Astrocyte of the cerebellum (primary cell): Measurements from ENCODE around the gene EMX2.
"Not testable (repeated sequence)": the region's sequence is repeated elsewhere in the genome, so short reads cannot be mapped to it uniquely, and the experiment has no call there.

Experiments
- DNase-seq: peaks from one replicate; pipeline ENCODE4 v3.0.0-alpha.2; 2011; ENCODE audit warnings: low read depth
- H3K4me3 ChIP-seq: 2 replicates; pipeline ENCODE4 v1.5.1; 2011; ENCODE audit warnings: mild to moderate bottlenecking, low read depth, low read length, moderate library complexity
- CTCF ChIP-seq: IDR thresholded peaks from 2 replicates; pipeline ENCODE4 v1.5.1; 2012; ENCODE audit warnings: low read length, low read depth, moderate library complexity, mild to moderate bottlenecking; ENCODE audit errors: missing control alignments
- in situ Hi-C: cut with HindIII; loops from 2 replicates; pipeline ENCODE4 v1.10.0; 2017; ENCODE audit warnings: low sequenced_read_pairs

EMX2 gene

GRCh38 chr10:117581961-117582360, 39.4 kb downstream of the EMX2 start:
- TF ChIP-seq CTCF: no peak
- DNase-seq: no peak
- no peak overlapping the region for H3K4me3 ChIP-seq
- in situ Hi-C loops: no loop called here

GRCh38 chr10:117584831-117585230, 42.3 kb downstream of the EMX2 start:
- H3K4me3 ChIP-seq, in situ Hi-C loops, DNase-seq: not testable (repeated sequence)

- no peak for TF ChIP-seq CTCF
- DNase-seq: no peak
- H3K4me3 ChIP-seq: no peak overlapping the region
- in situ Hi-C loops: no loop called here
Observed at GRCh38 chr10:117587036-117587435, 44.5 kb downstream of the EMX2 start.

GRCh38 chr10:117590101-117590875, 47.7 kb downstream of the EMX2 start:
- no peak for TF ChIP-seq CTCF
- in situ Hi-C loops: no loop called here
- no peak overlapping the region for H3K4me3 ChIP-seq
- no peak for DNase-seq

- TF ChIP-seq CTCF: no peak
- no peak overlapping the region for H3K4me3 ChIP-seq
- in situ Hi-C loops: no loop called here
- DNase-seq: no peak
Observed at GRCh38 chr10:117591043-117591442, 48.5 kb downstream of the EMX2 start.

- DNase-seq: no peak
- no peak for TF ChIP-seq CTCF
- in situ Hi-C loops: no loop called here
- no peak overlapping the region for H3K4me3 ChIP-seq
Observed at GRCh38 chr10:117594722-117595121, 52.2 kb downstream of the EMX2 start.

- no peak for TF ChIP-seq CTCF
- H3K4me3 ChIP-seq: no peak overlapping the region
- in situ Hi-C loops: no loop called here
- DNase-seq: no peak
Observed at GRCh38 chr10:117596706-117597105, 54.2 kb downstream of the EMX2 start.
